HCT116 (cell line): ENCODE data around the gene MRPL58. TPM values are rescaled to one million over a fixed set of nuclear protein-coding genes. Genes with fewer than 3 reads are reported as not detected.
A peak's percentile ranks its signal among the peaks of the same experiment; 100 is the strongest.

Experiments used
- ATAC-seq: fragments of 200-7000 bp; cut with Tn5 transposase; 2 replicates; pipeline ENCODE4 v1.9.1; 2020; ENCODE audit warnings: mild to moderate bottlenecking, moderate library complexity
- BruUV-seq: library from RNA; stranded (reverse); fragments of 400-500 nt; replicated peaks from 2 replicates; lab custom pipeline; 2021; lab: Mats Ljungman, UMichigan
- CTCF ChIA-PET: fragments of 300-600 bp; sonication (Branson Sonifier 250); formaldehyde crosslinking; loops from one replicate; lab custom pipeline; 2021; ENCODE audit warnings: antibody characterized with exemption; lab: Charles Lee
- POLR2A ChIA-PET: fragments of 300-600, 350-600 bp; sonication (Branson Sonifier 250); formaldehyde crosslinking; loops from one replicate; lab custom pipeline; 2021; ENCODE audit warnings: antibody characterized with exemption; lab: Charles Lee
- RAD21 ChIA-PET, 2 experiments: fragments of 300-600 bp; sonication (Branson Sonifier 250); formaldehyde crosslinking; loops; one replicate each; lab custom pipeline; 2023; ENCODE audit warnings: low total read pairs in 2 of 2; ENCODE audit not compliant: uncharacterized antibody in 2 of 2, unreplicated experiment in 2 of 2, low non-redundant PET in 1 of 2; lab: Charles Lee
- DNase-seq: peaks from one replicate; pipeline ENCODE4 v3.0.0-alpha.2; 2010; ENCODE audit warnings: low read depth, low spot score
- H2AFZ ChIP-seq: fragments of 200-600 bp; shearing (Covaris generic), sonication (generic); 2 replicates; pipeline ENCODE4 v1.6.1; 2017; ENCODE audit warnings: low read depth, mixed run types, mixed read lengths, antibody characterized with exemption, low read length; ENCODE audit not compliant: poor library complexity, severe bottlenecking
- H3K27ac ChIP-seq: 2 replicates; pipeline ENCODE4 v1.5.1; 2012; ENCODE audit warnings: low read depth, low read length
- H3K27me3 ChIP-seq: fragments of 200-600 bp; sonication (generic); 2 replicates; pipeline ENCODE4 v1.6.1; 2016; ENCODE audit warnings: mixed run types, low read length, mixed read lengths; ENCODE audit not compliant: insufficient read depth
- H3K36me3 ChIP-seq, 2 experiments: fragments of 200-500 bp in 1 of 2; fragments of 200-600 bp in 1 of 2; sonication (Bioruptor generic) in 1 of 2; sonication (generic) in 1 of 2; 2 replicates each; pipeline versions ENCODE4 v1.5.1 to v1.6.1; 2014 to 2016; ENCODE audit warnings: low read length in 2 of 2, inconsistent platforms in 1 of 2, mixed read lengths in 1 of 2, mixed run types in 1 of 2; ENCODE audit not compliant: insufficient read depth in 2 of 2, control insufficient read depth in 1 of 2
- H3K4me1 ChIP-seq, 2 experiments: fragments of 200-600 bp in 1 of 2; sonication (generic) in 1 of 2; 2 replicates each; pipeline versions ENCODE4 v1.5.1 to v1.6.1; 2012 to 2017; ENCODE audit warnings: low read length in 2 of 2, inconsistent platforms in 1 of 2, mild to moderate bottlenecking in 1 of 2, mixed read lengths in 1 of 2, mixed run types in 1 of 2, moderate library complexity in 1 of 2; ENCODE audit not compliant: insufficient read depth in 2 of 2, control insufficient read depth in 1 of 2
- H3K4me2 ChIP-seq: fragments of 200-600 bp; sonication (generic); 2 replicates; pipeline ENCODE4 v1.6.1; 2017; ENCODE audit warnings: mixed run types, low read length, mixed read lengths
- H3K4me3 ChIP-seq, 2 experiments: fragments of 200-600 bp in 1 of 2; sonication (generic) in 1 of 2; replicated peaks in 1 of 2; 2 replicates each; pipeline ENCODE4 v1.5.1; 2011 to 2016; ENCODE audit warnings: low read length in 2 of 2, control low read depth in 1 of 2, low read depth in 1 of 2, mild to moderate bottlenecking in 1 of 2, mixed read lengths in 1 of 2, mixed run types in 1 of 2
- H3K79me2 ChIP-seq: fragments of 200-600 bp; sonication (generic); 2 replicates; pipeline ENCODE4 v1.6.1; 2017; ENCODE audit warnings: mild to moderate bottlenecking, mixed run types, low read length, moderate library complexity, mixed read lengths; ENCODE audit not compliant: insufficient read depth
- H3K9ac ChIP-seq: fragments of 200-600 bp; sonication (generic); 2 replicates; pipeline ENCODE4 v1.6.1; 2016; ENCODE audit warnings: low read length, mixed read lengths
- H3K9me2 ChIP-seq: fragments of 200-600 bp; sonication (generic), shearing (Covaris generic); 2 replicates; pipeline ENCODE4 v1.6.1; 2017; ENCODE audit warnings: mixed run types, mild to moderate bottlenecking, moderate library complexity; ENCODE audit not compliant: insufficient read depth
- H3K9me3 ChIP-seq, 2 experiments: fragments of 200-500 bp in 1 of 2; fragments of 200-600 bp in 1 of 2; sonication (Bioruptor generic) in 1 of 2; sonication (generic) in 1 of 2; 2 replicates each; pipeline ENCODE4 v1.6.1; 2014 to 2017; ENCODE audit warnings: low read length in 2 of 2, mixed read lengths in 2 of 2, inconsistent platforms in 1 of 2, low read depth in 1 of 2, mild to moderate bottlenecking in 1 of 2, mixed run types in 1 of 2, moderate library complexity in 1 of 2; ENCODE audit not compliant: control insufficient read depth in 1 of 2, insufficient read depth in 1 of 2
- H4K20me1 ChIP-seq: fragments of 200-600 bp; sonication (generic), shearing (Covaris generic); 2 replicates; pipeline ENCODE4 v1.6.1; 2017; ENCODE audit warnings: mixed run types, mild to moderate bottlenecking, moderate library complexity; ENCODE audit not compliant: insufficient read depth
- CBX3 ChIP-seq: IDR thresholded peaks from 2 replicates; pipeline ENCODE4 v1.6.1; 2012; ENCODE audit warnings: low read depth
- ELF1 ChIP-seq: IDR thresholded peaks from 2 replicates; pipeline ENCODE4 v1.6.1; 2012; ENCODE audit warnings: low read depth, borderline replicate concordance
- EZH2 ChIP-seq: fragments of 200-600 bp; sonication (generic); IDR thresholded peaks from 2 replicates; pipeline ENCODE4 v1.6.1; 2017; ENCODE audit warnings: antibody characterized with exemption, mixed run types
- POLR2AphosphoS5 ChIP-seq: IDR thresholded peaks from 2 replicates; pipeline ENCODE4 v1.6.1; 2011; ENCODE audit warnings: mild to moderate bottlenecking, low read depth, low read length, moderate library complexity
- SIN3A ChIP-seq: IDR thresholded peaks from 2 replicates; pipeline ENCODE4 v1.6.1; 2012; ENCODE audit warnings: low read depth
- SP1 ChIP-seq: IDR thresholded peaks from 2 replicates; pipeline ENCODE4 v1.6.1; 2012; ENCODE audit warnings: low read depth
- SRF ChIP-seq: IDR thresholded peaks from 2 replicates; pipeline ENCODE4 v1.6.1; 2012; ENCODE audit warnings: low read depth
- YY1 ChIP-seq: IDR thresholded peaks from 2 replicates; pipeline ENCODE4 v1.6.1; 2011; ENCODE audit warnings: low read length, low read depth, moderate library complexity, mild to moderate bottlenecking; ENCODE audit not compliant: insufficient replicate concordance; ENCODE audit errors: extremely low read depth
- ZBTB33 ChIP-seq: IDR thresholded peaks from 2 replicates; pipeline ENCODE4 v1.6.1; 2011; ENCODE audit warnings: mild to moderate bottlenecking, low read length, moderate library complexity; ENCODE audit not compliant: insufficient replicate concordance; ENCODE audit errors: extremely low read depth
- ZNF274 ChIP-seq: fragments of 200-500 bp; sonication (Bioruptor generic); IDR thresholded peaks from 2 replicates; pipeline ENCODE4 v1.6.1; 2014; ENCODE audit warnings: mild to moderate bottlenecking, low read depth, low read length, inconsistent platforms
- intact Hi-C: fragments of 100-400 bp; cut with micrococcal nuclease; formaldehyde crosslinking; loops from 2 replicates; pipeline ENCODE4 v1.10.0; 2022
- total RNA-seq: library from RNA; stranded (reverse); gene quantifications from one replicate; pipeline ENCODE4 v1.2.1, GENCODE V29; 2021; ENCODE audit not compliant: unreplicated experiment

MRPL58 gene
- total RNA-seq, 1 experiment from 2014 or later = 80.5 TPM

DNA sequence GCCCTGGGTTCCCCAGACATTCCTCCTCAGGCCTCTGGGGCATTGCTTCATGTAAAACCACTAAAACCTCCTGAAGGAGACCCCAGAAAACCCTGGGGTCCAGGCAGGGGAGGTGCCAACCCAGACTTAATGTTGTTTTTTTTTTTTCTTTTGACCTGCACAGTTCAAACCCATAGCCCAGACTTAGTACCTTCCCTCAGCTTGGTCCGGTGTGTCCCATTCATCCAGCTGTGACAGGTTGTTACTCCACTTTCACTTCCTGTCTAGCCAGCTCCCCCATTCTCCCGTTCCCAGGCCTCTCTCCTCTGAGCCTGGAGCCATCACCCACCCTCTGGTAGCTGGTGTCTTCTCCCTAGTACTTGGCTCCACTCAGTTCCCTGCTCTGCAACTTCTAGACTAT lies 20.2 kb upstream of the MRPL58 start:
- Histone ChIP-seq H3K27ac (peak overlapping the region; percentile 74), H3K4me2 (peak overlapping the region; percentile 79), H3K27me3 (no peaks in the 10 kb centered on the region), H4K20me1 (no peaks in the 10 kb centered on the region), H3K9ac (peak overlapping the region; percentile 62), H3K79me2 (peaks cover 32% of the 10 kb centered on the region; the same call in 1 of the 2 replicates)
- intact Hi-C loops = no loop called here
- ChIA-PET CTCF (interaction anchor here (4.0 kb wide), 1 partner anchor 31 kb away, joined by 16 read pairs; no protein-coding TSS in a partner anchor), POLR2A (interaction anchor here (1.5 kb wide), 1 partner anchor 21 kb away, joined by 4 read pairs; no protein-coding TSS in a partner anchor)
- no peak for DNase-seq
- BruUV-seq = no TSS peak
- TF ChIP-seq SP1 = no peak
- TF ChIP-seq SRF = no peak
- TF ChIP-seq CBX3 = no peak
- no peak for TF ChIP-seq ZBTB33
- TF ChIP-seq ZNF274 = no peak
- TF ChIP-seq YY1 = no peak
- TF ChIP-seq ELF1 = no peak
- no peak for TF ChIP-seq EZH2
- TF ChIP-seq POLR2AphosphoS5 = no peak
- TF ChIP-seq SIN3A = no peak
- TF ChIP-seq, all 23 proteins: peak for 0
- RAD21 ChIA-PET = no interaction called here
- Histone ChIP-seq H3K36me3 (no peaks in the 10 kb centered on the region), H3K4me3 (peak overlapping the region in 1 of 2 experiments; percentile 12; a peak in 1 of 4 replicates), H3K9me2 (no peaks in the 10 kb centered on the region), H3K9me3 (no peaks in the 10 kb centered on the region), H3K4me1 (peaks cover 40 to 56% of the 10 kb centered on the region in 2 experiments), H2AFZ (no peak overlapping the region)
- no peak for ATAC-seq
